Keratinocyte (primary cell): ENCODE measurements around the gene P4HB. TPM values are rescaled to one million over a fixed set of nuclear protein-coding genes. Genes with fewer than 3 reads are reported as not detected.

Experiments
- DNase-seq: peaks from one replicate; pipeline ENCODE4 v3.0.0-alpha.2; 2011; ENCODE audit warnings: low read depth, missing footprints, low spot score
- FAIRE-seq: peaks from 2 replicates; lab custom pipeline; 2011; peaks lifted over from hg19 to GRCh38; lab: Jason Lieb, UNC
- H2AFZ ChIP-seq: 2 replicates; pipeline ENCODE4 v1.6.0; 2012; ENCODE audit warnings: low read length, control low read depth, inconsistent platforms; ENCODE audit not compliant: control insufficient read depth
- H3K27ac ChIP-seq: 2 replicates; pipeline ENCODE4 v1.5.1; 2011; ENCODE audit warnings: low read length; ENCODE audit not compliant: control insufficient read depth, insufficient read depth
- H3K27me3 ChIP-seq: 3 replicates; pipeline ENCODE4 v1.6.0; 2011; ENCODE audit warnings: low read length; ENCODE audit not compliant: control insufficient read depth, insufficient read depth; ENCODE audit errors: extremely low read depth
- H3K36me3 ChIP-seq, 2 experiments: 2 replicates in 1 of 2; 3 replicates in 1 of 2; pipeline ENCODE4 v1.5.1; 2011; ENCODE audit warnings: low read length in 2 of 2, mild to moderate bottlenecking in 1 of 2; ENCODE audit not compliant: control insufficient read depth in 2 of 2, insufficient read depth in 2 of 2; ENCODE audit errors: extremely low read depth in 1 of 2
- H3K4me1 ChIP-seq: 3 replicates; pipeline ENCODE4 v1.5.1; 2011; ENCODE audit warnings: low read length; ENCODE audit not compliant: control insufficient read depth, insufficient read depth; ENCODE audit errors: extremely low read depth
- H3K4me2 ChIP-seq: 3 replicates; pipeline ENCODE4 v1.6.0; 2011; ENCODE audit warnings: low read depth, low read length; ENCODE audit not compliant: control insufficient read depth, insufficient read depth; ENCODE audit errors: extremely low read depth
- H3K4me3 ChIP-seq, 3 experiments: fragments of 200-600 bp in 1 of 3; sonication (generic) in 1 of 3; 2 replicates in 2 of 3; 3 replicates in 1 of 3; pipeline ENCODE4 v1.5.1; 2011 to 2016; ENCODE audit warnings: low read length in 3 of 3, mild to moderate bottlenecking in 3 of 3, control low read depth in 2 of 3, inconsistent platforms in 1 of 3, low read depth in 1 of 3, mixed read lengths in 1 of 3, mixed run types in 1 of 3, moderate library complexity in 1 of 3; ENCODE audit not compliant: control insufficient read depth in 2 of 3, insufficient read depth in 2 of 3; ENCODE audit errors: extremely low read depth in 1 of 3
- H3K79me2 ChIP-seq: 2 replicates; pipeline ENCODE4 v1.6.0; 2012; ENCODE audit warnings: low read length; ENCODE audit not compliant: control insufficient read depth, insufficient read depth
- H3K9ac ChIP-seq: 3 replicates; pipeline ENCODE4 v1.6.0; 2011; ENCODE audit warnings: low read length; ENCODE audit not compliant: control insufficient read depth, insufficient read depth; ENCODE audit errors: extremely low read depth
- H3K9me1 ChIP-seq: 3 replicates; pipeline ENCODE4 v1.6.0; 2011; ENCODE audit warnings: low read length; ENCODE audit not compliant: control insufficient read depth, insufficient read depth; ENCODE audit errors: extremely low read depth
- H3K9me3 ChIP-seq: 2 replicates; pipeline ENCODE4 v1.5.1; 2012; ENCODE audit warnings: low read depth, low read length; ENCODE audit not compliant: control insufficient read depth
- H4K20me1 ChIP-seq: 3 replicates; pipeline ENCODE4 v1.6.0; 2011; ENCODE audit warnings: low read length; ENCODE audit not compliant: control insufficient read depth, insufficient read depth; ENCODE audit errors: extremely low read depth
- CTCF ChIP-seq, 3 experiments: IDR thresholded peaks in 1 of 3; conservative IDR thresholded peaks in 1 of 3; optimal IDR thresholded peaks in 1 of 3; 2 replicates in 2 of 3; 3 replicates in 1 of 3; pipeline versions ENCODE3 to v1.5.1; 2011; ENCODE audit warnings: low read length in 3 of 3, mild to moderate bottlenecking in 3 of 3, moderate library complexity in 2 of 3, control low read depth in 1 of 3, inconsistent platforms in 1 of 3; ENCODE audit not compliant: insufficient read depth in 2 of 3; ENCODE audit errors: extremely low read depth in 1 of 3
- EZH2 ChIP-seq: IDR thresholded peaks from one replicate; pipeline ENCODE4 v1.6.1; 2012; ENCODE audit warnings: inconsistent platforms, mild to moderate bottlenecking, low read length, moderate library complexity
- dilution Hi-C: fragments of 300-500 bp; cut with MboI; formaldehyde crosslinking; loops from one replicate; pipeline ENCODE4 v1.7.0; 2020; ENCODE audit warnings: low sequenced_read_pairs; ENCODE audit not compliant: extremely low pct_ligation_motif_present
- polyA plus RNA-seq, 5 experiments: library from polyadenylated mRNA; depleted of rRNA in 3 of 5; stranded (reverse) in 3 of 5; stranded (forward) in 1 of 5; unstranded in 1 of 5; fragments of >200 nt; gene quantifications; 1 replicate in 1 of 5; 2 replicates in 3 of 5; 3 replicates in 1 of 5; pipeline versions ENCODE4 v1.2.1 to v1.2.3, GENCODE V29; 2011 to 2012; ENCODE audit warnings: missing spikeins in 2 of 5, low read depth in 1 of 5, low replicate concordance in 1 of 5

The P4HB gene
- polyA plus RNA-seq, 1 donor (not counting 4 experiments of a cell fraction or from before 2014, with no cell fraction given): 149 TPM

- FAIRE-seq (no peak), DNase-seq (no peak)
- no peak overlapping the region for H3K4me3 ChIP-seq
- no peaks in the 10 kb centered on the region for H4K20me1 ChIP-seq
- no peaks in the 10 kb centered on the region for H3K27me3 ChIP-seq
- no peak overlapping the region for H2AFZ ChIP-seq
- peaks cover 7 to 15% of the 10 kb centered on the region in 2 experiments for H3K36me3 ChIP-seq
- H3K9me3 ChIP-seq: no peaks in the 10 kb centered on the region
- no peak overlapping the region for H3K9ac ChIP-seq
- H3K9me1 ChIP-seq: no peaks in the 10 kb centered on the region
- H3K79me2 ChIP-seq: no peaks in the 10 kb centered on the region
- no peak for TF ChIP-seq EZH2
- no peak for TF ChIP-seq CTCF (optimal IDR thresholded peaks at IDR 0.05 in 1 of 3, IDR thresholded peaks at IDR 0.05 in 1 of 3, conservative IDR thresholded peaks at IDR 0.05 in 1 of 3; ENCODE audit: extremely low read depth in 1 of 3, insufficient read depth in 2 of 3, low read length in 3 of 3)
- H3K4me1 ChIP-seq: peaks cover 2% of the 10 kb centered on the region
- dilution Hi-C loops: no loop called here
- H3K27ac ChIP-seq: no peak overlapping the region
- H3K4me2 ChIP-seq: no peak overlapping the region
Measured at GRCh38 chr17:81877569-81877968, 17.2 kb upstream of the P4HB start.

GRCh38 chr17:81871387-81872230 is 11.3 kb upstream of the P4HB start:
- Histone ChIP-seq H3K9me3 (no peaks in the 10 kb centered on the region), H3K4me2 (peak overlapping the region; percentile 91), H3K27ac (peak overlapping the region; percentile 94), H4K20me1 (peaks cover 8% of the 10 kb centered on the region), H3K4me3 (peak overlapping the region; percentile 41 to 75 (median 67)), H3K4me1 (peaks cover 30% of the 10 kb centered on the region), H3K27me3 (no peaks in the 10 kb centered on the region), H3K9me1 (peaks cover 3% of the 10 kb centered on the region), H3K9ac (peak overlapping the region; percentile 97), H3K79me2 (peaks cover 27% of the 10 kb centered on the region), H3K36me3 (peaks cover 4 to 19% of the 10 kb centered on the region in 2 experiments), H2AFZ (peak overlapping the region; percentile 88)
- TF ChIP-seq EZH2: no peak
- TF ChIP-seq CTCF (optimal IDR thresholded peaks at IDR 0.05 in 1 of 3, IDR thresholded peaks at IDR 0.05 in 1 of 3, conservative IDR thresholded peaks at IDR 0.05 in 1 of 3; ENCODE audit: extremely low read depth in 1 of 3, insufficient read depth in 2 of 3, low read length in 3 of 3): peak in 2 of 3 experiments; percentile 15 to 59
- dilution Hi-C loops: no loop called here
- FAIRE-seq (no peak), DNase-seq (no peak)
